ENCODE results near the gene KRT1. TPM values are rescaled to one million over a fixed set of nuclear protein-coding genes. Genes with fewer than 3 reads are reported as not detected.

KRT1 gene
- total RNA-seq, 2 experiments from 2014 or later = not detected

- no peaks in the 10 kb centered on the region for H3K4me1 Mint-ChIP-seq (ENCODE audit: low read depth)
- no peak for DNase-seq
- no peaks in the 10 kb centered on the region for H3K27me3 Mint-ChIP-seq
- CTCF ChIA-PET = interaction anchor here (1.0 to 1.3 kb wide), 3 partner anchors 204 to 214 kb away, joined by 3 to 4 read pairs (median 3); no protein-coding TSS in a partner anchor
- no peak overlapping the region for H3K4me3 Mint-ChIP-seq
- no peaks in the 10 kb centered on the region for H3K9me3 Mint-ChIP-seq
- H3K36me3 Mint-ChIP-seq = no peaks in the 10 kb centered on the region
- intact Hi-C loops (cut with micrococcal nuclease) = no loop called here
- no peak overlapping the region for H3K27ac Mint-ChIP-seq
- POLR2A ChIA-PET = no interaction called here
Measured at GRCh38 chr12:52666471-52666870, 13.7 kb downstream of the KRT1 start.

- no peaks in the 10 kb centered on the region for H3K27me3 Mint-ChIP-seq
- H3K4me1 Mint-ChIP-seq (ENCODE audit: low read depth) = no peaks in the 10 kb centered on the region
- intact Hi-C loops (cut with micrococcal nuclease) = no loop called here
- ChIA-PET CTCF (no interaction called here), POLR2A (no interaction called here)
- no peaks in the 10 kb centered on the region for H3K9me3 Mint-ChIP-seq
- DNase-seq = no peak
- no peak overlapping the region for H3K27ac Mint-ChIP-seq
- H3K36me3 Mint-ChIP-seq = no peaks in the 10 kb centered on the region
- H3K4me3 Mint-ChIP-seq = no peak overlapping the region
Measured at GRCh38 chr12:52663420-52663819, 16.8 kb downstream of the KRT1 start.

GRCh38 chr12:52662918-52663229, 17.3 kb downstream of the KRT1 start:
- Mint-ChIP-seq H3K4me3 (no peak overlapping the region), H3K27me3 (no peaks in the 10 kb centered on the region), H3K9me3 (no peaks in the 10 kb centered on the region), H3K27ac (no peak overlapping the region), H3K4me1 (ENCODE audit: low read depth) (no peaks in the 10 kb centered on the region), H3K36me3 (no peaks in the 10 kb centered on the region)
- POLR2A ChIA-PET = no interaction called here
- no peak for DNase-seq
- CTCF ChIA-PET = no interaction called here
- intact Hi-C loops (cut with micrococcal nuclease) = no loop called here

- Mint-ChIP-seq H3K36me3 (no peaks in the 10 kb centered on the region), H3K4me3 (no peak overlapping the region), H3K27ac (no peak overlapping the region), H3K4me1 (ENCODE audit: low read depth) (no peaks in the 10 kb centered on the region), H3K9me3 (no peaks in the 10 kb centered on the region), H3K27me3 (no peaks in the 10 kb centered on the region)
- intact Hi-C loops (cut with micrococcal nuclease) = no loop called here
- DNase-seq = no peak
- ChIA-PET CTCF (no interaction called here), POLR2A (no interaction called here)
Measured at GRCh38 chr12:52662093-52662917, 17.9 kb downstream of the KRT1 start.

GRCh38 chr12:52661668-52662067, 18.5 kb downstream of the KRT1 start:
- Mint-ChIP-seq H3K36me3 (no peaks in the 10 kb centered on the region), H3K27ac (no peak overlapping the region), H3K4me3 (no peak overlapping the region), H3K27me3 (no peaks in the 10 kb centered on the region), H3K4me1 (ENCODE audit: low read depth) (no peaks in the 10 kb centered on the region), H3K9me3 (no peaks in the 10 kb centered on the region)
- no peak for DNase-seq
- intact Hi-C loops (cut with micrococcal nuclease) = no loop called here
- CTCF ChIA-PET = no interaction called here
- POLR2A ChIA-PET = no interaction called here

- H3K27me3 Mint-ChIP-seq = no peaks in the 10 kb centered on the region
- ChIA-PET POLR2A (no interaction called here), CTCF (no interaction called here)
- no peak overlapping the region for H3K4me3 Mint-ChIP-seq
- no peaks in the 10 kb centered on the region for H3K36me3 Mint-ChIP-seq
- no peak overlapping the region for H3K27ac Mint-ChIP-seq
- H3K9me3 Mint-ChIP-seq = no peaks in the 10 kb centered on the region
- no peaks in the 10 kb centered on the region for H3K4me1 Mint-ChIP-seq (ENCODE audit: low read depth)
- intact Hi-C loops (cut with micrococcal nuclease) = no loop called here
- DNase-seq = no peak
Measured at GRCh38 chr12:52660934-52661499, 19.2 kb downstream of the KRT1 start.

- no peak overlapping the region for H3K27ac Mint-ChIP-seq
- intact Hi-C loops (cut with micrococcal nuclease) = no loop called here
- POLR2A ChIA-PET = no interaction called here
- no peaks in the 10 kb centered on the region for H3K36me3 Mint-ChIP-seq
- DNase-seq = no peak
- no peaks in the 10 kb centered on the region for H3K27me3 Mint-ChIP-seq
- no peaks in the 10 kb centered on the region for H3K4me1 Mint-ChIP-seq (ENCODE audit: low read depth)
- no peak overlapping the region for H3K4me3 Mint-ChIP-seq
- CTCF ChIA-PET = no interaction called here
- no peaks in the 10 kb centered on the region for H3K9me3 Mint-ChIP-seq
Measured at GRCh38 chr12:52659951-52660350, 20.3 kb downstream of the KRT1 start.

- ChIA-PET CTCF (no interaction called here), POLR2A (no interaction called here)
- Mint-ChIP-seq H3K27me3 (peaks cover 3% of the 10 kb centered on the region), H3K9me3 (no peaks in the 10 kb centered on the region), H3K4me3 (no peak overlapping the region), H3K4me1 (ENCODE audit: low read depth) (no peaks in the 10 kb centered on the region), H3K36me3 (no peaks in the 10 kb centered on the region), H3K27ac (no peak overlapping the region)
- intact Hi-C loops (cut with micrococcal nuclease) = no loop called here
- DNase-seq = no peak
Measured at GRCh38 chr12:52659395-52659794, 20.8 kb downstream of the KRT1 start.

- no peak for DNase-seq
- POLR2A ChIA-PET = no interaction called here
- Mint-ChIP-seq H3K27me3 (peaks cover 5% of the 10 kb centered on the region), H3K27ac (no peak overlapping the region), H3K4me1 (ENCODE audit: low read depth) (no peaks in the 10 kb centered on the region), H3K36me3 (no peaks in the 10 kb centered on the region), H3K9me3 (no peaks in the 10 kb centered on the region), H3K4me3 (no peak overlapping the region)
- intact Hi-C loops (cut with micrococcal nuclease) = no loop called here
- CTCF ChIA-PET = no interaction called here
Measured at GRCh38 chr12:52658196-52658595, 22.0 kb downstream of the KRT1 start.

- Mint-ChIP-seq H3K27me3 (peaks cover 5% of the 10 kb centered on the region), H3K4me1 (ENCODE audit: low read depth) (no peaks in the 10 kb centered on the region), H3K9me3 (no peaks in the 10 kb centered on the region), H3K27ac (no peak overlapping the region), H3K36me3 (no peaks in the 10 kb centered on the region), H3K4me3 (no peak overlapping the region)
- DNase-seq = no peak
- ChIA-PET CTCF (no interaction called here), POLR2A (no interaction called here)
- intact Hi-C loops (cut with micrococcal nuclease) = no loop called here
Measured at GRCh38 chr12:52657250-52657902, 22.8 kb downstream of the KRT1 start.

- Mint-ChIP-seq H3K4me1 (ENCODE audit: low read depth) (no peaks in the 10 kb centered on the region), H3K36me3 (no peaks in the 10 kb centered on the region), H3K27me3 (peaks cover 5% of the 10 kb centered on the region), H3K4me3 (no peak overlapping the region), H3K9me3 (no peaks in the 10 kb centered on the region), H3K27ac (no peak overlapping the region)
- CTCF ChIA-PET = no interaction called here
- DNase-seq = no peak
- POLR2A ChIA-PET = no interaction called here
- intact Hi-C loops (cut with micrococcal nuclease) = no loop called here
Measured at GRCh38 chr12:52656616-52657015, 23.6 kb downstream of the KRT1 start.

- ChIA-PET POLR2A (no interaction called here), CTCF (no interaction called here)
- intact Hi-C loops (cut with micrococcal nuclease) = no loop called here
- no peak for DNase-seq
- Mint-ChIP-seq H3K27me3 (peaks cover 5% of the 10 kb centered on the region), H3K4me1 (ENCODE audit: low read depth) (no peaks in the 10 kb centered on the region), H3K36me3 (no peaks in the 10 kb centered on the region), H3K4me3 (no peak overlapping the region), H3K27ac (no peak overlapping the region), H3K9me3 (no peaks in the 10 kb centered on the region)
Measured at GRCh38 chr12:52655720-52656124, 24.5 kb downstream of the KRT1 start.

- no peaks in the 10 kb centered on the region for H3K4me1 Mint-ChIP-seq (ENCODE audit: low read depth)
- no peaks in the 10 kb centered on the region for H3K9me3 Mint-ChIP-seq
- POLR2A ChIA-PET = no interaction called here
- no peaks in the 10 kb centered on the region for H3K36me3 Mint-ChIP-seq
- no peak overlapping the region for H3K4me3 Mint-ChIP-seq
- no peak for DNase-seq
- H3K27me3 Mint-ChIP-seq = peaks cover 5% of the 10 kb centered on the region
- CTCF ChIA-PET = no interaction called here
- H3K27ac Mint-ChIP-seq = no peak overlapping the region
- intact Hi-C loops (cut with micrococcal nuclease) = no loop called here
Measured at GRCh38 chr12:52655251-52655650, 25.0 kb downstream of the KRT1 start.

All from activated CD4-positive, alpha-beta memory T cell treated with anti-CD3 and anti-CD28 coated beads for 36 hours (primary cell).